Raji (cell line): Measurements from ENCODE around the gene CFAP46.

Source experiments
- POLR2A ChIP-seq: IDR thresholded peaks from 2 replicates; pipeline ENCODE4 v1.6.1; 2011; ENCODE audit warnings: low read depth, low read length, control low read depth; ENCODE audit not compliant: insufficient read depth

The CFAP46 gene

GRCh38 chr10:132918617-132919373, 23.6 kb downstream of the CFAP46 start:
- no peak for TF ChIP-seq POLR2A

- no peak for TF ChIP-seq POLR2A
Observed at GRCh38 chr10:132918264-132918616, 24.1 kb downstream of the CFAP46 start.

GRCh38 chr10:132916956-132917666, 25.3 kb downstream of the CFAP46 start:
- TF ChIP-seq POLR2A = no peak

GRCh38 chr10:132916421-132916841, 25.9 kb downstream of the CFAP46 start:
- TF ChIP-seq POLR2A = no peak

- no peak for TF ChIP-seq POLR2A
Observed at GRCh38 chr10:132915411-132915810, 27.0 kb downstream of the CFAP46 start.

- no peak for TF ChIP-seq POLR2A
Observed at GRCh38 chr10:132914732-132915131, 27.6 kb downstream of the CFAP46 start.

- no peak for TF ChIP-seq POLR2A
Observed at GRCh38 chr10:132913559-132914115, 28.7 kb downstream of the CFAP46 start.

- TF ChIP-seq POLR2A = no peak
Observed at GRCh38 chr10:132912713-132913558, 29.4 kb downstream of the CFAP46 start.

GRCh38 chr10:132912225-132912712, 30.1 kb downstream of the CFAP46 start:
- no peak for TF ChIP-seq POLR2A

GRCh38 chr10:132911786-132912097, 30.6 kb downstream of the CFAP46 start:
- no peak for TF ChIP-seq POLR2A

- TF ChIP-seq POLR2A = no peak
Observed at GRCh38 chr10:132910901-132911785, 31.2 kb downstream of the CFAP46 start.

GRCh38 chr10:132910186-132910880, 32.0 kb downstream of the CFAP46 start:
- TF ChIP-seq POLR2A = no peak

- no peak for TF ChIP-seq POLR2A
Observed at GRCh38 chr10:132909491-132910071, 32.8 kb downstream of the CFAP46 start.
